Measurements from ENCODE around the gene LCP1. TPM values are rescaled to one million over a fixed set of nuclear protein-coding genes. Genes with fewer than 3 reads are reported as not detected.
A peak's percentile ranks its signal among the peaks of the same experiment; 100 is the strongest.

Gene LCP1
- total and polyA plus RNA-seq, 9 of the 15 experiments (the other 6 are each of a cell fraction or from before 2014, with no cell fraction given), result 83.0 to 255 (median 163) TPM

DNA sequence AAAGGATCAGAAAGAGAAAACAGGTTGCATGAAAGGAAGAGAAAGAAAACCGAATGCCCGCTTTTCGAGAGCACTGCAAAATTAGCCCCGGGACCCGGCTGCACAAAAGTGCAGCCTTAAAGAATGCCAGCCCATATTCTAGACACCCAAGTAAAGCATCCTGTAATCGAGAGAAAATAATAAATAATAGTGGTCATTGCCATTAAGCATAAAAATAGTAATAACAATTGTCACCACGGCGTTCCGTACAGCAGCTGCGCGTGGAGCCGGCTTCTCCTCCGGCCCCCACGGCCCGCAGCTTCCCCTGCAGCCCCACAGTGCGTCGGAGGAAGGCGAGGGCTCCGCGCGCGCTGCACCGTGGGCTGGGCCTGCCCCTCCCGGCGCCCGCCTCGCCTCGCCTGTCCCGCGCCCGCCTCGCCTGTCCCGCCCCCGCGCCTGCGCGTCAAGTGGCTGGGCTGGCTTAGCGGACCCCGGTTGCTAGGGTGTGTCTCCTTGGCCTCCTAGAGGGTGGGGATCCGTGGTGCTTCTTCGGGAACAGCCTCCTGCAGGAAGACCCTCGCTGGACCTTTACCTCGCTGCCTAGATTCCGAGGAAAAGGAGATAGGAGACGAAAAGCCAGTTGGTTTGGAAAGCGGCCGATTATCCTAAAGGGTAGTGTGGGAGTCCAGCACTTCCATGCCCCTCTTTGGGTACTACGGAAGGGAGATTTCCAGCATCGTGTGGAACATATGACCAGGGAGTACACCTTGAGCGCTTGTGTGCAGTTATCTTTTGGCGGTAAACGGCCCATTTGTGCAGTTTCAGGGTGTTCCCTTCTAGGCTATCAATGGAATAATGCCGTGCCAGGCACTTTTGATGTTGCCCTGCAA lies 29.7 kb upstream of the LCP1 start, which contains the start of gene LRRC63 (continued):
- no peak for TF ChIP-seq BHLHE40 (IDR thresholded peaks at IDR 0.05; ENCODE audit: low read length)
- TF ChIP-seq RFX7 (CRISPR knock-in tag; IDR thresholded peaks at IDR 0.05), result no peak
- TF ChIP-seq GATAD2B (IDR thresholded peaks at IDR 0.05; ENCODE audit: borderline replicate concordance), result no peak; the same call in 1 of the 2 replicates
- no peak for TF ChIP-seq ASH1L (IDR thresholded peaks at IDR 0.05; ENCODE audit: borderline replicate concordance, low read depth, partially characterized antibody)
- TF ChIP-seq LARP7 (IDR thresholded peaks at IDR 0.05), result no peak
- no peak for TF ChIP-seq ZC3H4 (CRISPR knock-in tag; IDR thresholded peaks at IDR 0.05; ENCODE audit: borderline replicate concordance)
- TF ChIP-seq HMG20A (CRISPR knock-in tag; conservative IDR thresholded peaks at IDR 0.05), result no peak
- peak; percentile 71; the same call in 1 of the 2 replicates for TF ChIP-seq RB1 (IDR thresholded peaks at IDR 0.05; ENCODE audit: low read depth)
- TF ChIP-seq, protein P1, sequence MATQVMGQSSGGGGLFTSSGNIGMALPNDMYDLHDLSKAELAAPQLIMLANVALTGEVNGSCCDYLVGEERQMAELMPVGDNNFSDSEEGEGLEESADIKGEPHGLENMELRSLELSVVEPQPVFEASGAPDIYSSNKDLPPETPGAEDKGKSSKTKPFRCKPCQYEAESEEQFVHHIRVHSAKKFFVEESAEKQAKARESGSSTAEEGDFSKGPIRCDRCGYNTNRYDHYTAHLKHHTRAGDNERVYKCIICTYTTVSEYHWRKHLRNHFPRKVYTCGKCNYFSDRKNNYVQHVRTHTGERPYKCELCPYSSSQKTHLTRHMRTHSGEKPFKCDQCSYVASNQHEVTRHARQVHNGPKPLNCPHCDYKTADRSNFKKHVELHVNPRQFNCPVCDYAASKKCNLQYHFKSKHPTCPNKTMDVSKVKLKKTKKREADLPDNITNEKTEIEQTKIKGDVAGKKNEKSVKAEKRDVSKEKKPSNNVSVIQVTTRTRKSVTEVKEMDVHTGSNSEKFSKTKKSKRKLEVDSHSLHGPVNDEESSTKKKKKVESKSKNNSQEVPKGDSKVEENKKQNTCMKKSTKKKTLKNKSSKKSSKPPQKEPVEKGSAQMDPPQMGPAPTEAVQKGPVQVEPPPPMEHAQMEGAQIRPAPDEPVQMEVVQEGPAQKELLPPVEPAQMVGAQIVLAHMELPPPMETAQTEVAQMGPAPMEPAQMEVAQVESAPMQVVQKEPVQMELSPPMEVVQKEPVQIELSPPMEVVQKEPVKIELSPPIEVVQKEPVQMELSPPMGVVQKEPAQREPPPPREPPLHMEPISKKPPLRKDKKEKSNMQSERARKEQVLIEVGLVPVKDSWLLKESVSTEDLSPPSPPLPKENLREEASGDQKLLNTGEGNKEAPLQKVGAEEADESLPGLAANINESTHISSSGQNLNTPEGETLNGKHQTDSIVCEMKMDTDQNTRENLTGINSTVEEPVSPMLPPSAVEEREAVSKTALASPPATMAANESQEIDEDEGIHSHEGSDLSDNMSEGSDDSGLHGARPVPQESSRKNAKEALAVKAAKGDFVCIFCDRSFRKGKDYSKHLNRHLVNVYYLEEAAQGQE (IDR thresholded peaks at IDR 0.05; ENCODE audit: borderline replicate concordance), result no peak
- TF ChIP-seq, protein P1 (CRISPR knock-in tag; IDR thresholded peaks at IDR 0.05; ENCODE audit: low read depth), result no peak
- TF ChIP-seq, protein P2, sequence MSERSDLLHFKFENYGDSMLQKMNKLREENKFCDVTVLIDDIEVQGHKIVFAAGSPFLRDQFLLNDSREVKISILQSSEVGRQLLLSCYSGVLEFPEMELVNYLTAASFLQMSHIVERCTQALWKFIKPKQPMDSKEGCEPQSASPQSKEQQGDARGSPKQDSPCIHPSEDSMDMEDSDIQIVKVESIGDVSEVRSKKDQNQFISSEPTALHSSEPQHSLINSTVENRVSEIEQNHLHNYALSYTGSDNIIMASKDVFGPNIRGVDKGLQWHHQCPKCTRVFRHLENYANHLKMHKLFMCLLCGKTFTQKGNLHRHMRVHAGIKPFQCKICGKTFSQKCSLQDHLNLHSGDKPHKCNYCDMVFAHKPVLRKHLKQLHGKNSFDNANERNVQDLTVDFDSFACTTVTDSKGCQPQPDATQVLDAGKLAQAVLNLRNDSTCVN (CRISPR knock-in tag; IDR thresholded peaks at IDR 0.05), result no peak
- peak; percentile 67 for TF ChIP-seq RFX1 (IDR thresholded peaks at IDR 0.05)
- TF ChIP-seq THRAP3 (IDR thresholded peaks at IDR 0.05; ENCODE audit: borderline replicate concordance), result no peak
- TF ChIP-seq MTA2 (IDR thresholded peaks at IDR 0.05; ENCODE audit: low read depth), result no peak
- TF ChIP-seq NR3C1 (CRISPR knock-in tag; IDR thresholded peaks at IDR 0.05), result no peak
- TF ChIP-seq, protein P3, sequence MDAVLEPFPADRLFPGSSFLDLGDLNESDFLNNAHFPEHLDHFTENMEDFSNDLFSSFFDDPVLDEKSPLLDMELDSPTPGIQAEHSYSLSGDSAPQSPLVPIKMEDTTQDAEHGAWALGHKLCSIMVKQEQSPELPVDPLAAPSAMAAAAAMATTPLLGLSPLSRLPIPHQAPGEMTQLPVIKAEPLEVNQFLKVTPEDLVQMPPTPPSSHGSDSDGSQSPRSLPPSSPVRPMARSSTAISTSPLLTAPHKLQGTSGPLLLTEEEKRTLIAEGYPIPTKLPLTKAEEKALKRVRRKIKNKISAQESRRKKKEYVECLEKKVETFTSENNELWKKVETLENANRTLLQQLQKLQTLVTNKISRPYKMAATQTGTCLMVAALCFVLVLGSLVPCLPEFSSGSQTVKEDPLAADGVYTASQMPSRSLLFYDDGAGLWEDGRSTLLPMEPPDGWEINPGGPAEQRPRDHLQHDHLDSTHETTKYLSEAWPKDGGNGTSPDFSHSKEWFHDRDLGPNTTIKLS (IDR thresholded peaks at IDR 0.05; ENCODE audit: borderline replicate concordance, low read depth), result 0 out of 2 replicates have a peak, but pooled peaks have one; percentile 40
- TF ChIP-seq RBM22 (IDR thresholded peaks at IDR 0.05; ENCODE audit: low read depth, low read length, poor library complexity, severe bottlenecking), result no peak
- no peak for TF ChIP-seq GABPB1 (CRISPR knock-in tag; IDR thresholded peaks at IDR 0.05)

Data from K562 (cell line).